Activated CD4-positive, alpha-beta memory T cell treated with anti-CD3 and anti-CD28 coated beads for 36 hours (primary cell): Measurements from ENCODE around the gene DCAF7. TPM values are rescaled to one million over a fixed set of nuclear protein-coding genes. Genes with fewer than 3 reads are reported as not detected.

Source experiments
- CTCF ChIA-PET: fragments of 350-600 bp; sonication (Branson Sonifier 250); formaldehyde crosslinking; loops from one replicate; lab custom pipeline; 2021; ENCODE audit warnings: antibody characterized with exemption, inconsistent platforms; lab: Charles Lee
- POLR2A ChIA-PET: fragments of 350-600 bp; sonication (Branson Sonifier 250); formaldehyde crosslinking; loops from one replicate; lab custom pipeline; 2021; ENCODE audit warnings: antibody characterized with exemption; lab: Charles Lee
- DNase-seq: peaks from one replicate; pipeline ENCODE4 v3.0.0-alpha.2; 2020
- H3K27ac Mint-ChIP-seq: one replicate; pipeline ENCODE4 v1.8.0; 2021; ENCODE audit warnings: mixed read lengths
- H3K27me3 Mint-ChIP-seq: one replicate; pipeline ENCODE4 v1.8.0; 2021; ENCODE audit warnings: mixed read lengths
- H3K36me3 Mint-ChIP-seq: one replicate; pipeline ENCODE4 v1.8.0; 2021; ENCODE audit warnings: mixed read lengths
- H3K4me1 Mint-ChIP-seq: one replicate; pipeline ENCODE4 v1.8.0; 2021; ENCODE audit warnings: low read depth, mixed read lengths
- H3K4me3 Mint-ChIP-seq: one replicate; pipeline ENCODE4 v1.8.0; 2021; ENCODE audit warnings: mild to moderate bottlenecking, mixed read lengths
- H3K9me3 Mint-ChIP-seq: one replicate; pipeline ENCODE4 v1.8.0; 2021; ENCODE audit warnings: mixed read lengths
- intact Hi-C: fragments of 100-400 bp; cut with micrococcal nuclease; formaldehyde crosslinking; loops from one replicate; pipeline ENCODE4 v1.15.1; 2023
- total RNA-seq, 2 experiments: library from RNA; stranded (reverse); gene quantifications; one replicate each; pipeline ENCODE4 v1.2.3, GENCODE V29; 2021

DCAF7 gene
- 100 to 1,000 TPM; 118 to 119 TPM for total RNA-seq

- intact Hi-C loops = loop anchor here (1.0 to 5.0 kb wide), 8 partner anchors 33 to 897 kb away; partner anchors contain the start of genes DDX42, MAP3K3 and TACO1
- DNase-seq = peak; percentile 100
- no peaks in the 10 kb centered on the region for H3K9me3 Mint-ChIP-seq
- peak within 1 kb of the TSS; percentile 96 for H3K27ac Mint-ChIP-seq
- H3K4me3 Mint-ChIP-seq = peak within 1 kb of the TSS; percentile 85
- H3K36me3 Mint-ChIP-seq = peaks cover 16% of the 10 kb centered on the region
- POLR2A ChIA-PET = interaction anchor here (0.5 to 2.9 kb wide), 12 partner anchors 25 to 150 kb away, joined by 3 to 14 read pairs (median 4); partner anchors contain the start of genes LIMD2, MAP3K3 and TACO1
- peaks cover 32% of the 10 kb centered on the region for H3K4me1 Mint-ChIP-seq
- no peaks in the 10 kb centered on the region for H3K27me3 Mint-ChIP-seq
- CTCF ChIA-PET = interaction anchor here (2.1 to 5.2 kb wide), 3 partner anchors 62 to 125 kb away, joined by 5 to 33 read pairs (median 8); no protein-coding TSS in a partner anchor
These were observed at the start of gene DCAF7 for GRCh38 chr17:63549946-63550816. Gene DCAF7 (plus strand): TSS chr17:63550477. CDS start chr17:63550678, 201 bp downstream.

- Mint-ChIP-seq H3K27ac (no peak overlapping the region), H3K27me3 (peaks cover 8% of the 10 kb centered on the region), H3K9me3 (peaks cover 8% of the 10 kb centered on the region), H3K4me3 (no peak overlapping the region), H3K4me1 (no peaks in the 10 kb centered on the region), H3K36me3 (peaks cover 6% of the 10 kb centered on the region)
- POLR2A ChIA-PET = no interaction called here
- intact Hi-C loops = no loop called here
- CTCF ChIA-PET = no interaction called here
- DNase-seq = no peak
These were observed 49.5 kb upstream of the DCAF7 start for GRCh38 chr17:63500543-63501390.

- ChIA-PET POLR2A (no interaction called here), CTCF (interaction anchor here (0.6 to 1.2 kb wide), 3 partner anchors 24 to 109 kb away, joined by 3 to 7 read pairs (median 3); no protein-coding TSS in a partner anchor)
- H3K4me1 Mint-ChIP-seq = no peaks in the 10 kb centered on the region
- intact Hi-C loops = no loop called here
- H3K27ac Mint-ChIP-seq = peak overlapping the region; percentile 39
- H3K36me3 Mint-ChIP-seq = peaks cover 7% of the 10 kb centered on the region
- H3K9me3 Mint-ChIP-seq = peaks cover 9% of the 10 kb centered on the region
- DNase-seq = no peak
- H3K27me3 Mint-ChIP-seq = peaks cover 20% of the 10 kb centered on the region
- no peak overlapping the region for H3K4me3 Mint-ChIP-seq
These were observed 47.0 kb upstream of the DCAF7 start for GRCh38 chr17:63503341-63503705.

GRCh38 chr17:63504261-63504660 lies 46.0 kb upstream of the DCAF7 start:
- Mint-ChIP-seq H3K4me1 (no peaks in the 10 kb centered on the region), H3K9me3 (peaks cover 9% of the 10 kb centered on the region), H3K4me3 (no peak overlapping the region), H3K27ac (no peak overlapping the region), H3K27me3 (peaks cover 20% of the 10 kb centered on the region), H3K36me3 (peaks cover 7% of the 10 kb centered on the region)
- intact Hi-C loops = no loop called here
- DNase-seq = no peak
- CTCF ChIA-PET = no interaction called here
- POLR2A ChIA-PET = no interaction called here

- POLR2A ChIA-PET = no interaction called here
- Mint-ChIP-seq H3K27ac (no peak overlapping the region), H3K4me1 (no peaks in the 10 kb centered on the region), H3K4me3 (no peak overlapping the region), H3K36me3 (peaks cover 7% of the 10 kb centered on the region), H3K9me3 (peaks cover 9% of the 10 kb centered on the region), H3K27me3 (peaks cover 20% of the 10 kb centered on the region)
- no peak for DNase-seq
- CTCF ChIA-PET = interaction anchor here (1.1 kb wide), 1 partner anchor 107 kb away, joined by 3 read pairs; no protein-coding TSS in a partner anchor
- intact Hi-C loops = no loop called here
These were observed 44.9 kb upstream of the DCAF7 start for GRCh38 chr17:63505341-63505740.

- H3K36me3 Mint-ChIP-seq = peaks cover 7% of the 10 kb centered on the region
- peaks cover 20% of the 10 kb centered on the region for H3K27me3 Mint-ChIP-seq
- ChIA-PET CTCF (interaction anchor here (0.8 kb wide), 1 partner anchor 28 kb away, joined by 3 read pairs; no protein-coding TSS in a partner anchor), POLR2A (no interaction called here)
- H3K9me3 Mint-ChIP-seq = peaks cover 9% of the 10 kb centered on the region
- no peak for DNase-seq
- intact Hi-C loops = no loop called here
- H3K4me1 Mint-ChIP-seq = no peaks in the 10 kb centered on the region
- no peak overlapping the region for H3K27ac Mint-ChIP-seq
- no peak overlapping the region for H3K4me3 Mint-ChIP-seq
These were observed 43.6 kb upstream of the DCAF7 start for GRCh38 chr17:63506627-63507026.

- ChIA-PET CTCF (no interaction called here), POLR2A (no interaction called here)
- intact Hi-C loops = no loop called here
- H3K27ac Mint-ChIP-seq = no peak overlapping the region
- H3K4me3 Mint-ChIP-seq = no peak overlapping the region
- peaks cover 12% of the 10 kb centered on the region for H3K27me3 Mint-ChIP-seq
- no peaks in the 10 kb centered on the region for H3K36me3 Mint-ChIP-seq
- no peaks in the 10 kb centered on the region for H3K9me3 Mint-ChIP-seq
- H3K4me1 Mint-ChIP-seq = peaks cover 5% of the 10 kb centered on the region
- no peak for DNase-seq
These were observed 38.9 kb upstream of the DCAF7 start for GRCh38 chr17:63511331-63511730.

- DNase-seq = no peak
- intact Hi-C loops = no loop called here
- Mint-ChIP-seq H3K27me3 (peaks cover 6% of the 10 kb centered on the region), H3K4me3 (no peak overlapping the region), H3K4me1 (peaks cover 14% of the 10 kb centered on the region), H3K27ac (no peak overlapping the region), H3K9me3 (no peaks in the 10 kb centered on the region), H3K36me3 (no peaks in the 10 kb centered on the region)
- ChIA-PET POLR2A (no interaction called here), CTCF (no interaction called here)
These were observed 37.9 kb upstream of the DCAF7 start for GRCh38 chr17:63512388-63512787.

GRCh38 chr17:63512896-63513644 lies 37.2 kb upstream of the DCAF7 start:
- peaks cover 5% of the 10 kb centered on the region for H3K27me3 Mint-ChIP-seq
- no peaks in the 10 kb centered on the region for H3K9me3 Mint-ChIP-seq
- H3K4me3 Mint-ChIP-seq = no peak overlapping the region
- ChIA-PET CTCF (no interaction called here), POLR2A (no interaction called here)
- DNase-seq = no peak
- peaks cover 18% of the 10 kb centered on the region for H3K4me1 Mint-ChIP-seq
- H3K36me3 Mint-ChIP-seq = no peaks in the 10 kb centered on the region
- H3K27ac Mint-ChIP-seq = no peak overlapping the region
- intact Hi-C loops = no loop called here

GRCh38 chr17:63514477-63514876 lies 35.8 kb upstream of the DCAF7 start:
- ChIA-PET POLR2A (no interaction called here), CTCF (interaction anchor here (1.1 kb wide), 2 partner anchors 83 to 97 kb away, joined by 3 read pairs; no protein-coding TSS in a partner anchor)
- DNase-seq = no peak
- Mint-ChIP-seq H3K27ac (no peak overlapping the region), H3K9me3 (no peaks in the 10 kb centered on the region), H3K36me3 (no peaks in the 10 kb centered on the region), H3K4me1 (peaks cover 18% of the 10 kb centered on the region), H3K27me3 (peaks cover 4% of the 10 kb centered on the region), H3K4me3 (no peak overlapping the region)
- intact Hi-C loops = no loop called here

- CTCF ChIA-PET = interaction anchor here (1.0 to 1.1 kb wide), 3 partner anchors 82 to 97 kb away, joined by 3 read pairs; no protein-coding TSS in a partner anchor
- H3K27ac Mint-ChIP-seq = no peak overlapping the region
- DNase-seq = no peak
- peaks cover 4% of the 10 kb centered on the region for H3K27me3 Mint-ChIP-seq
- no peaks in the 10 kb centered on the region for H3K36me3 Mint-ChIP-seq
- H3K4me1 Mint-ChIP-seq = peaks cover 18% of the 10 kb centered on the region
- H3K9me3 Mint-ChIP-seq = no peaks in the 10 kb centered on the region
- no peak overlapping the region for H3K4me3 Mint-ChIP-seq
- intact Hi-C loops = loop anchor here (5.0 kb wide), 2 partner anchors 37 to 97 kb away; partner anchors contain the start of gene DCAF7
- POLR2A ChIA-PET = no interaction called here
These were observed 35.3 kb upstream of the DCAF7 start for GRCh38 chr17:63514974-63515373.
